Measurements from ENCODE around the gene IQSEC3.
"Not testable (repeated sequence)": the region's sequence is repeated elsewhere in the genome, so short reads cannot be mapped to it uniquely, and the experiment has no call there.

GRCh38 chr12:51087-51486, 15.5 kb upstream of the IQSEC3 start:
- TF ChIP-seq CTCF (IDR thresholded peaks at IDR 0.05; ENCODE audit: low read length); EZH2 (optimal IDR thresholded peaks at IDR 0.05; ENCODE audit: low read depth, low read length); EZH2phosphoT487 (IDR thresholded peaks at IDR 0.05; ENCODE audit: low read length): not testable (repeated sequence)
